Measurements from ENCODE around the gene NR2E3. TPM values are rescaled to one million over a fixed set of nuclear protein-coding genes. Genes with fewer than 3 reads are reported as not detected.

Gene NR2E3
- total and polyA plus RNA-seq, 9 of the 15 experiments (the other 6 are each of a cell fraction or from before 2014, with no cell fraction given), result not detected

GRCh38 chr15:71804226-71804625 lies 6.1 kb upstream of the NR2E3 start:
- DNase-seq (ENCODE audit: extremely low read depth in 1 of 4, low spot score in 3 of 4) (no peak), ATAC-seq (no peak), FAIRE-seq (no peak)
- intact Hi-C loops (cut with micrococcal nuclease) (loop anchor here (10.0 kb wide), 2 partner anchors 359 to 419 kb away; no protein-coding TSS in a partner anchor), in situ Hi-C loops (cut with MboI) (loop anchor here (5.0 kb wide), 1 partner anchor 57 kb away; no protein-coding TSS in a partner anchor)
- Histone ChIP-seq H3K9me3 (replicated peaks; ENCODE audit: control insufficient read depth, insufficient read depth, low read depth, low read length) (no peaks in the 10 kb centered on the region), H3K4me2 (ENCODE audit: insufficient read depth, low read length) (no peak overlapping the region), H3K27ac (ENCODE audit: extremely low read depth, low read depth, low read length) (no peak overlapping the region), H4K20me1 (replicated peaks; ENCODE audit: control insufficient read depth, insufficient read depth, low read length) (peaks cover 4% of the 10 kb centered on the region), H3K36me3 (ENCODE audit: control insufficient read depth, insufficient read depth, low read length) (no peaks in the 10 kb centered on the region), H3K27me3 (ENCODE audit: control insufficient read depth in 2 of 2, insufficient read depth in 2 of 2, low read length in 2 of 2) (peaks cover 23 to 50% of the 10 kb centered on the region in 2 experiments; a peak in 4 of 5 replicates), H3K9ac (ENCODE audit: insufficient read depth in 1 of 2, low read depth in 2 of 2, low read length in 2 of 2) (no peak overlapping the region), H2AFZ (ENCODE audit: low read depth, low read length) (no peak overlapping the region), H3K9me1 (ENCODE audit: control insufficient read depth, insufficient read depth, low read length) (no peaks in the 10 kb centered on the region), H3K4me3 (no peak overlapping the region), H3K4me1 (replicated peaks in 1 of 2; ENCODE audit: control insufficient read depth in 2 of 2, insufficient read depth in 2 of 2, low read length in 2 of 2) (peaks cover 0 to 13% of the 10 kb centered on the region in 2 experiments; a peak in 2 of 5 replicates), H3K79me2 (ENCODE audit: control insufficient read depth, insufficient read depth, low read length) (no peaks in the 10 kb centered on the region)
- CTCF ChIA-PET (ENCODE audit: low intra/inter-chr PET ratio), result interaction anchor here (2.1 kb wide), 1 partner anchor 352 kb away, joined by 14 read pairs; no protein-coding TSS in a partner anchor
- no TSS peak for BruUV-seq (replicated peaks)
- POLR2A ChIA-PET, result interaction anchor here (1.1 to 1.6 kb wide), 2 partner anchors 60 to 334 kb away, joined by 3 read pairs; no protein-coding TSS in a partner anchor
- WGBS (ENCODE audit: insufficient coverage, low coverage, missing lambda C conversion rate), result 2% methylated on average over 5 of the region's 5 CpGs
- TF ChIP-seq MGA (IDR thresholded peaks at IDR 0.05) (no peak), DMBX1 (CRISPR knock-in tag; IDR thresholded peaks at IDR 0.05; ENCODE audit: borderline replicate concordance) (no peak), ZNF639 (CRISPR knock-in tag; conservative IDR thresholded peaks at IDR 0.05 in 1 of 2, IDR thresholded peaks at IDR 0.05 in 1 of 2) (no peak), YY1 (IDR thresholded peaks at IDR 0.05; ENCODE audit: borderline replicate concordance in 1 of 3, control insufficient read depth in 1 of 3, extremely low read depth in 1 of 3, insufficient read depth in 3 of 3, insufficient read length in 1 of 3, insufficient replicate concordance in 2 of 3, low read depth in 1 of 3, low read length in 2 of 3) (no peak), POLR2AphosphoS5 (IDR thresholded peaks at IDR 0.05; ENCODE audit: control insufficient read depth, insufficient read depth, low read depth, low read length) (no peak), ZNF23 (CRISPR knock-in tag; IDR thresholded peaks at IDR 0.05) (no peak), OTX1 (CRISPR knock-in tag; IDR thresholded peaks at IDR 0.05) (no peak)

All from K562 (cell line).